Stimulated activated CD4-positive, alpha-beta T cell treated with anti-CD3 and anti-CD28 coated beads, Interleukin-4, amount 100 ng/mL, for 4 hours (primary cell): ENCODE data around the gene GLYATL2.
A peak's percentile ranks its signal among the peaks of the same experiment; 100 is the strongest.

Experiments
- DNase-seq, 2 experiments: peaks; one replicate each; pipeline ENCODE4 v3.0.0-alpha.2; 2020

The GLYATL2 gene

DNA sequence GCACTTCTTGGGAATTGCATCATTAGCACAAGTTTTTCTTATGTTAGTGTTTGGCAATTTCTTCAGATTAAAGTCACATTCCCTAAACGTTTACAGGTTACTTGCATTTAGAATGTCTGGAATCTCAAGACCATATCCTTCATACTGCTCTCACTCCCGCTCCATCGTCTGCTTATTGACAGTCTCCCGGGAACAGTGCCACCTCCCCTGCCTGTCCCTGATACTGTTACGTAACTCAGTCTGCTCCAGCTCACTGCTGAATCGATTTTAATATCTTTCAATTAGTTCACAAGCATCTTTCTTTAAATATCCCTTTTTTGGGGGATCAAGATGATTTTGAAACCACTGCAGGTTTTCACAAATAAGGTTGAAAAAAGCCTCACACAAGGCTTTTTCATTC, 48.2 kb downstream of the GLYATL2 start:
- DNase-seq = no peak

DNA sequence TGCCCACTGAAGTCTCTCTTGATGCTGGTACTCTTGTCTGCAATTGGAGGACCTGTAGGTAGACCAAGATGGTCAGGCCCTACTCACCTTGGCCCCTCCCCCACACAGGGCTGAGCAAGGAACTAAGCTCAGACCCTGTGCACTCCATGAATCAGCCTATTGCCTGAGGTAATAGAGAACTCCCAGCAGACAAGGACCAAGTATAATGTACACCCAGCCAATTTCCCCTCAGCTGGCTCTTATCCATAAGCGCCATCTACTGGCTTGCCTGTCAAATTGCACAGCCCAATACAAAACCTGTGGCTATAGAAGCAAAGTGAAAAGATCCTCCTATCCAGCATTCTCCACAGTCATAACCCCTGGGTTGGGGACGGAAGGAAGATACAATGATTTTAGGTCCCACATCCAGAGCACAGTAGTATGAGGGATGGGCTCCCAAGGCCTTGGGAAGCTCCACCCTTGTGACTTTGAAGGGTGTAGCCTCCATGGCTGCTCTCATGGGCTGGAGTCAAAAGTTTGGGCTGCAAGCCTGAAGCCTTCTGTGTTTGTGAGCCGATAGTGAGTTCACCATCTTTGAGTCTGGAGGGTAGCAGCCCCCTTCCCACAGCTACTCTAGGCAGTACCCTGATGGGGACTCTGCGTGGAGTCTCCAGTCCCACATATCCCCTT, 56.0 kb downstream of the GLYATL2 start:
- peak; percentile 6 to 34 for DNase-seq

DNA sequence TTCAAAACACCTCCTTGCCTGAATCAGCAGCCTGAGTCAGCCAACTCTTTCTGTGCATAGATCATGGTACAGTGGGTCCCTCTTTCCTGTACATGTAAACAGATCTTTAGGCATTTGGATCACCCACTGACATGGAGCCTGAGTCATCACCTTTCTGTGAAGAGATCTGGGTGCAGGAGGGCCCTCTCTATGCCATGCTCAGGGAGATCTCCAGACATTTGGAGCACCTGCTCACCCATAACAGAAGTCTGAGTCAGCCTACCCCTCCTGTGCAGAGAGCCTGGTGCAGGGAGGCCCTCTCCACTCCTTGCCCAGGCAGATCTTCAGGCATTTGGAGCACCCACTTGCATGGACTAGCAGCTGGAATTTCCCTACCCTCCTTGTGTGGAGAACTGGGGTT, 56.6 kb downstream of the GLYATL2 start:
- DNase-seq = no peak

DNA sequence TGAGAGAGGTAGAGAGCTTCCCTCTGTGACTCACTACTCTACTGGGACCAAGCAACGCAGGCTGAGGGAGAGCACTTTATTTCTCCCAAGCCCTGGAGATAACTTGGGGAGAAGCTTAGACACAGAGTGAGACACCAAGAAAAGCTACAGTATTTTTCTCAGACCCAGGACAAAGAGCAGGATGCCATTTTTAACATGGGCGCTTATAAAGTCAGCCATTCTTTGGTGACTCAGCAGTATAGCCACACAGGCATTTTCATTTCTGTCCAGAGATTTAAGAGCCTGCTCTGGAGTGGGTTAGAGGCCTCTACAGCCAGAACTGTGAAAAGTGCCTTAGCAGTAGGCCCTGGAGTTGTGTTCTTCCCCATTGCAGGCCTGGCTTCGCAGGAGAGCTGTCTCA, 57.8 kb downstream of the GLYATL2 start:
- no peak for DNase-seq

DNA sequence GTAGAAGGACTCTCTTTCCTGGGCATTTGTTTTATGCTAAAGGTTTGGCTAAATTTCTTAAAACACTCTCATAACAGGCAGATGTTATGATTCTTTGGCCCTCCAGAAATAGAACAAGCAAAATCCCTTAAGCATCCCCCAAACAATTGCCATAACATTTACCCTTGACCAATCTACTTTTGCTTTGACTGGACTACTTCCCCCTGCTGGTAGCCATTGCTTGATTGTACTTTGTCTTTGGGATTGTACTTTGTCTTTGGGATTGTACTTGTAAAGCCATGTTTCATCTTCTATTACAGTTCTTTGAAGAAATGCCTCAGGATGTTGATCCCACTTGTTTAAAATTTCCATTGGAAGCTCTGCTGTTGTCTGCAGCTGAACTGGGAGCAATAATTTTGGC, 59.5 kb downstream of the GLYATL2 start:
- no peak for DNase-seq
